SU-DHL-6 (cell line): ENCODE data around the gene ADGRG4.

Source experiments
- CTCF ChIP-seq: fragments of 200-600 bp; sonication (generic); IDR thresholded peaks from one replicate; pipeline ENCODE4 v1.5.1; 2017; ENCODE audit warnings: antibody characterized with exemption, mild to moderate bottlenecking, low read length, moderate library complexity; ENCODE audit not compliant: insufficient read depth, poor library complexity, severe bottlenecking
- EZH2phosphoT487 ChIP-seq: fragments of 200-600 bp; sonication (generic), shearing (Covaris generic); conservative IDR thresholded peaks from 2 replicates; pipeline ENCODE4 v1.6.1; 2018; ENCODE audit warnings: mild to moderate bottlenecking, antibody characterized with exemption, low read length, moderate library complexity, mixed read lengths

GRCh38 chrX:136325377-136325776 lies 24.6 kb downstream of the ADGRG4 start:
- TF ChIP-seq CTCF = no peak
- TF ChIP-seq EZH2phosphoT487 = no peak
